GM21723 (cell line): Measurements from ENCODE around the gene PUS7.
A peak's percentile ranks its signal among the peaks of the same experiment; 100 is the strongest.
"Not testable (repeated sequence)": the region's sequence is repeated elsewhere in the genome, so short reads cannot be mapped to it uniquely, and the experiment has no call there.

Source experiments
- ATAC-seq: cut with Tn5 transposase; IDR thresholded peaks from one replicate; pipeline ENCODE4 v1.9.1; 2021; ENCODE audit warnings: mild to moderate bottlenecking, moderate library complexity; ENCODE audit not compliant: unreplicated experiment

Gene PUS7

DNA sequence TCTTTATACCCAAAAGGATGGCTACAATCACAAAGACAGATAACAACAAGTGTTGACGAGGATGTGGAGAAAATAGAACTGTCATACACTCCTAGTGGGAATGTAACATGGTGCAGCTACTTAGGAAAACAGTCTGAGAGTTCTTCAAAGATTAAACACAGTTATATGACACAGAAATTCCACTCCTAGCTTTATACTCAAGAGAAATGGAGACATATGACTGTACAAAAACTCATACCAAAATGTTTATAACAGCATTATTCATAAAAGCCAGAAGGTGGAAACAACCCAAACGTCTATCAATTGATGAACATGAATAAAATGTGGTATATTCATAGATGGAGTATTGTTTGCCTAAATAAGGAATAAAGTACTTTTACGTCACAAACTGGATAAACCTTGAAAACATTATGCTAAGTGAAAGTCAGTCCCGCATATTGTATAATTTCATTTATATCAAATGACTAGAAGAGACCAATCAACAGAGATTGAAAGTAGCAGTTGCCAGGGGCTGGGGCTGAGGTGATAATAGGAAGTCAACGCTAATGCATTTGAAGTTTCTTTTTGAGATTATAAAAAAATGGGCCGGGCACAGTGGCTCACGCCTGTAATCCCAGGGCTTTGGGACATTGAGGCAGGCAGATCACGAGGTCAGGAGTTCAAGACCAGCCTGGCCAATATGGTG, 71.8 kb downstream of the PUS7 start:
- ATAC-seq, result no peak

DNA sequence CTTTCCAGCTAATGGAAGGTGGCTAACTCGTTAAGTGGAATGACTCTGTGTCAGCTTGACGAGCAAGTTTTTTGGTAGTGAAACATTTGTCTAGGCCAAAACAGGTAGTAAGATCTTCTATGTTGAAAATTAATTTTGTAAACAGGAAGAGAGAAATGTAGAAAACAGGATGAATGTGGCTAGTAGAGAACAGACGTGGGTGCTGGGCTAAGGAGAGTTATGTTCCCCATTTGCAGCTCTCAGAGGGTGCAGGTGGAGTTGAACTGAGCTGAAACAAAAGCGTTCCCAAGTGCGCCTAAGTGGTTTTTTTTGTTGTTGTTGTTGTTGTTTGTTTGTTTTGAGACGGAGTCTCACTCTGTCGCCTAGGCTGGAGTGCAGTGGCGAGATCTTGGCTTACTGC, 73.9 kb downstream of the PUS7 start:
- ATAC-seq, result peak; percentile 78

DNA sequence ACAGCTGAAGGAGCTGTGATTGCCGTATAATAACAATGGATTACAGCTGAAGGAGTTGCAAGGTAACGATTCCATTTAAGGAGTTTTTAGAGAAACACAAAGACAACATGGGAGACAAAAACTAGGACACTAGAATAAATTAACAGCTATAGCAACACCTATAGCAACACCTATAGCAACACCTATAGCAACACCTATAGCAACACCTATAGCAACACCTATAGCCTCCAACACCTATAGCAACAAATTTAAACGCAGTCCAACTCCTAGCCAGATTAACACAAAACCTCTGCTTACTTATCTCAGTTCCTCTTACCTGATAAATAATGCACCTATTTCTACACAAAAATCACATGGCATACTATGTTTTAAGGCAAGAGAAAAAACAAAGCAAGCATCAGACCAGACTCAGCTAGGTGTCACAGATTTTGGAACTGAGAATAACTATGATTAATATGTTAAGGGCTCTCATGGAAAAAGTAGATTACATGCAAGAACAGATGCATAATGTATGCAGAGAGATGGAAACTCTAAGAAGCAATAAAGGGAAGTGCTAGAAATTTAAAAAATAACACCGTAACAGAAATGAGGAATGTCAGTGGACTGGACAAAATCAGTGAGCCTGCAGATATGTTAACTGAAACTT, 77.6 kb downstream of the PUS7 start:
- ATAC-seq, result no peak

DNA sequence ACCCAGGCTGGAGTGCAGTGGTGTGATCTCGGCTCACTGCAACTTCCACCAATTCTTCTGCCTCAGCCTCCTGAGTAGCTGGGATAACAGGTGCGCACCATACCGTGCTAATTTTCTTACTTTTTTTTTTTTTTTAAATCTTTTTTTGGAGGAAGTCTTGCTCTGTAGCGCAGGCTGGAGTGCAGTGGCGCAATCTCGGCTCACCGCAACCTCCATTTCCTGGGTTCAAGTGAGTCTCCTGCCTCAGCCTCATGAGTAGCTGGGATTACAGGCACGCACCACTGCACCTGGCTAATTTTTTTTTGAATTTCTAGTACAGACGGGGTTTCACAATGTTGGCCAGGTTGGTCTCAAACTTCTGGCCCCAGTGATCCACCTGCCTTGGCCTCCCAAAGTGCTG, 79.9 kb downstream of the PUS7 start:
- ATAC-seq, result not testable (repeated sequence)

DNA sequence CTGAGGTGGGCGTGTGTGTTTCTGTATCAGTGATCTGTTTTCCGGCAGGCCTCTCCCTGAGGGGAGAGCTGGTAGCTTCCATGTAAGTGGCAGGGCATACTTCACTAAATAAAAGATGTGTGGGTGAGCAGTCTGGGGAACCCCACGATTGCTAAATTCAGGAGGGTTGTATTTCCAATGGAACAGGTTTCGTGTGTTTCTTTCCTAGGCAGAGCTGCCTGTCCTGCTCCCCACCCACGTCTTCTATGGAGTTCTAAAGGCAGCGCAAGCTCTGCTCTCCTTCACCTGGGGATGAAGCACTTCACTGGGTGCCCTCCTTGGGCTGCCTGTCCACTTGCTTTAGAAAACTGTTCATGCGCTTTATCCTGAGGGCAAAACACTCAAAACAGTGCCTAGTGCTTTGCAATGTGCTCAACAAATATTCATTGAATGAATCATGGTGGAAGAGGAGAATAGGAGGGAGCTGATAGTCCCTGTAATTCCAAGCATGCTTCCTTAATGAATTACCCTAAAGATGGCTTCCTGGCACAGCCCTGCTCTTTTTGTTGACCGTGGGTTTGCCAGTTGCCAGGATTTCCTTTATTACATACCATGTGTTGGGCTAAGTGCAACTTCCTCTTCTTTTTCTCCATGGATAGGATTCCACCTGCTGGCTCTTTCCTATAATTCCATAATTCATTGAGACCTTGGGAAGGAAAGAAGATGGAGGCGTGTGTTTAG, 82.7 kb downstream of the PUS7 start:
- ATAC-seq, result no peak

DNA sequence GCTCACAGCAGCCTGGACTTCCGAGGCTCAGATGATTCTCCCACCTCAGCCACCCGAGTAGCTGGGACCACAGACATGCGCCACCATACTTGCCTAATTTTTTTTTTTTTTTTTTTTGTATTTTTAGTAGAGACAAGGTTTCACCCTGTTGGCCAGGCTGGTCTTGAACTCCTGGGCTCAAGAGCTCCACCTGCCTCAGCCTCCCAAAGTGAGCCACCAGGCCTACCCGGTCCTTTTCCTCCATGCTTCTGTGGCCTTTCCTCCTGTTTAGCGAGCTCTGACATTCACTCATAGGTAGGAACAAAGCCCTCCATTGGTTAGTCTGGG, 83.3 kb downstream of the PUS7 start:
- ATAC-seq, result no peak

DNA sequence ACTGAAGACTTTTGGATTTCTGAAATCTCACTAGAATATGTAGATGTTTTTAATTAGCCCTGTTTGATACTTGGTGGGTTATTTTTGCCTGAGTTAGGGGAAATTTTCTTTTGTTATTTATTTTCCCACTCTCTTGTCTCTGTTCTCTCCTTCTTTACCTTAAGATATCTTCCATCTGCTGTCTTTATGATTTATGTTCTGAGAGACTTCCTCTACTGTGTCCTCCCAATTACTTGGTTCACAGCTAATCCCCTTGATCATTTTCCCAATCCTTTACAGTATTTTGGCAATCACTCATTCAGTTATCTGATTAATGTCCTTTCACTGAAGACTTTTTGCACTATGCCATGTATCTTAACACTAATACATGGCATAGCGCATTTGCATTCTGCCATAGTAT, 83.8 kb downstream of the PUS7 start:
- ATAC-seq, result no peak

DNA sequence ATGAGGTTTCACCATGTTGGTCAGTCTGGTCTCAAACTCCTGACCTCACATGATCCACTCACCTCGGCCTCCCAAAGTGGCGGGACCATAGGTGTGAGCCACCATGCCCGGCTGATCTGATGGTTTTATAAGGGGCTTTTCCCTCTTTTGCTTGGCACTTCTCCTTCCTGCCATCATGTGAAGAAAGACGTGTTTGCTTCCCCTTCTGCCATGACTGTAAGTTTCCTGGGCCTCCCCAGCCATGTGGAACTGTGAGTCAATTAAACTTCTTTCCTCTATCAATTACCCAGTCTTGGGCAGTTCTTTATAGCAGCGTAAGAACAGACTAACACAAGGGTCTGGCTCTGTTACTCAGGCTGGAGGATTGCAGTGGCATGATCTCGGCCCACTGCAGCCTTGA, 84.7 kb downstream of the PUS7 start:
- not testable (repeated sequence) for ATAC-seq

DNA sequence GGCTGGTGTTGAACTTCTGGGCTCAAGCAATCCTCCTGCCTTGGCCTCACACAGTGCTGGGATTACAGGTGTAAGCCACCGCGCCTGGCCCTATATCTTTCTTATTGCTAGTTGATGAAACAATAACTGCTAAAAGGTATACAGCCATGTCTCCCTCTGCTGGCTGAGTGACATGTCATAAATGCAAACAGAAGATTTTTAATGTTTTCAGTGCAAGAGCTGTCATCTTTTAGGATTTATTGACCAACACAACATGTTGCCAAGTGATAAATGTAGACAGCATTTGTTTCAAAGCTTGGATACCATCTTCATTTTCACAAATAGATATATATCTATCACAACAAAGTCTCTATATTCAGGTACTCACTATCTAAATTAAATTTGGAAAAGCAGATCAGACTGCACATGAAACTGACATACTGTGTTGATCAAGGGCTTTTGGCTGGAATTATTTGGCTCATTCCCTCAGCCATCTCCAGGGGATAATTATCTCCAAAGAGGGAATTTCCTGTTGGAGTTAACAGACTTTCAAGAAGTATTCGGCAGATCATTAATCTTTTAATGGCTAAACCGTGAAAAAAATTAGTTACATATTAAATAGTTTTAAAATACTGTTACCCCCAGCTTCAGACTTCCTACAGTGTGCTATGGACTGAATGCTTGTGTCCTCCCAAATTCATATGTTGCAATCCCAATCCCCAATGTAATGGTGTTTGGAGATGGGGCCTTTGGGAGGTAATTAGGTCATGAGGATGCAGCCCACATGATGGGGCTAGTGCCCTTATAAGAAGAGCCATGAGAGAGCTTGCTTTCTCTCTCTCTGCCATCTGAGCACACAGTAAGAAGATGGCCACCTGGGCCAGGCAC, 92.1 kb downstream of the PUS7 start:
- no peak for ATAC-seq

DNA sequence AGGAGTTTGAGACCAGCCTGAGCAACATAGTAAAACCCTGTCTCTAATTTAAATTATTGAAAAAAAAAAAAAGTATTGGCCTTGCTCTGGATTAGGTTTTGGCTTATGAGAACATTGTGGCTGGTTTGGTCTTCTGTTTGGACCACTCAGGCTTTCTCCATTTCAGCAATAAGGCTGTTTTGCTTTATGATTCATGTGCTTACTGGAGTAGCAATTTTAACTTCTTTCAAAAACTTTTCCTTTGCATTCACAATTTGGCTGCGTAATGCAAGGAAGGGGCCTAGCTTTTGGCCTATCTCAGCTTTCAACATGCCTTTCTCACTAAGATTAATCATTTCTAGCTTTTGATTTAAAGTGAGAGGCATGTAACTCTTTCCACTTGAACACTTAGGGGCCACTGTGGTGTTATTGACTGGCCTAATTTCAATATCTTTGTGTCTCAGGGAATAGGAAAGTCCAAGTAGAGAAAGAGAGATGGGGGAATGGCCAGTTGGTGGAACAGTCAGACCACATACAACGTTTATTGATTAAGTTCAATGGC, 95.4 kb downstream of the PUS7 start:
- ATAC-seq, result no peak

DNA sequence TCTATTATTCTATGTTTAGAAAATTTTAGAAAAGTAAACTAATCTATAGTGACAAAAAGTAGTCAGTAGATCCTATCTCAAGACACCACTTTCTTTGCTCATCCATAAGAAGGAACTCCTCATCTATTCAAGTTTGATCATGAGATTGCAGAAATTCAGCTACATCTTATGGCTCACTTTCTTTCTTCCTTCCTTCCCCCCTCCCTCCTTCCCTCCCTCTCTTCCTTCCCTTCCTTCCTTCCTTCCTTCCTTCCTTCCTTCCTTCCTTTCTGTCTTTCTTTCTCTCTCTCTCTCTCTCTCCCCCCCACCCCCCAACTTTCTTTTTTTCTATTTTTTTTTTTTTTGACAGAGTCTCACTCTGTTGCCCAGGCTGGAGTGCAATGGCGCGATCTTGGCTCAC, 98.1 kb downstream of the PUS7 start:
- ATAC-seq, result no peak

DNA sequence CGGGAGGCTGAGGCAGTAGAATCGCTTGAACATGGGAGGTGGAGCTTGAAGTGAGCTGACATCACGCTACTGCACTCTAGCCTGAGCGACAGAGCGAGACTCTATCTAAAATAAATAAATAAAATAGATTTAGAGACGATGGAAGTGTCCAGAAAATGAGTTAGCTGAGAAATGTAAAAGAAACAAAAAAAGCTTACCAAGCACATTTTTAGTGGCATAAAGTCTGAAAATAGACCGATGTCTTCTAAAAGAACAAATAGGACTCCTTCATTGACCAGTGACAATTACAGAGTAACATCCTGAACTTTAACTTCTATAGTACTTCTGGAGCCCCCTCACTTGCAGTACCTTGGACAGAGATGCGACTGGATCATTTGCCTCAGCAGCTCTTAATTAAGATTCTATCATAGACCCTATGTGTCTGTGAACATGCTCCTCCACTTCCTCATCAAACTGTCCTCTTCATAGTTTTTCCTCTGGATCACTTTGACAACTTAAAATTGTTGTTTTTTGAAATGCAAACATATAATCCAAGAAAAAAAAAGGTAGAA, 108.1 kb downstream of the PUS7 start:
- ATAC-seq, result no peak

DNA sequence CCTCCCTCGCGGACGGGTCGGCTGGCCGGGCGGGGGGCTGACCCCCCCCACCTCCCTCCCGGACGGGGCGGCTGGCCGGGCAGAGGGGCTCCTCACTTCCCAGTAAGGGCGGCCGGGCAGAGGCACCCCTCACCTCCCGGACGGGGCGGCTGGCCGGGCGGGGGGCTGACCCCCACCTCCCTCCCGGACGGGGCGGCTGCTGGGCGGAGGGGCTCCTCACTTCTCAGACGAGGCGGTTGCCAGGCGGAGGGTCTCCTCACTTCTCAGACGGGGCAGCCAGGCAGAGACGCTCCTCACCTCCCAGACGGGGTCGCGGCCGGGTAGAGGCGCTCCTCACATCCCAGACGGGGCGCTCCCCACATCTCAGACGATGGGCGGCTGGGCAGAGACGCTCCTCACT, 111.3 kb downstream of the PUS7 start:
- not testable (repeated sequence) for ATAC-seq

DNA sequence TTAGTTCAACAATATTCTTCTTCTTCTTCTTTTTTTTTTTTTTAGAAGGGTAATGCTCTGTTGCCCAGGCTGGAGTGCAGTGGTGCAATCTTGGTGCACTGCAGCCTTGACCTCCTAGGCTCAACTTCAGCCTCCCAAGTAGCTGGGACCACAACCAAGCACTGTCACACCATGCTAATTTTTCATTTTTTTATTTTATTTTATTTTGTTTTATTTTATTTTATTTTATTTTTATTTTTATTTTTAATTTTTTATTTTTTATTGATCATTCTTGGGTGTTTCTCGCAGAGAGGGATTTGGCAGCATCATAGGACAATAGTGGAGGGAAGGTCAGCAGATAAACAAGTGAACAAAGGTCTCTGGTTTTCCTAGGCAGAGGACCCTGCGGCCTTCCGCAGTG, 112.3 kb downstream of the PUS7 start:
- ATAC-seq, result not testable (repeated sequence)

DNA sequence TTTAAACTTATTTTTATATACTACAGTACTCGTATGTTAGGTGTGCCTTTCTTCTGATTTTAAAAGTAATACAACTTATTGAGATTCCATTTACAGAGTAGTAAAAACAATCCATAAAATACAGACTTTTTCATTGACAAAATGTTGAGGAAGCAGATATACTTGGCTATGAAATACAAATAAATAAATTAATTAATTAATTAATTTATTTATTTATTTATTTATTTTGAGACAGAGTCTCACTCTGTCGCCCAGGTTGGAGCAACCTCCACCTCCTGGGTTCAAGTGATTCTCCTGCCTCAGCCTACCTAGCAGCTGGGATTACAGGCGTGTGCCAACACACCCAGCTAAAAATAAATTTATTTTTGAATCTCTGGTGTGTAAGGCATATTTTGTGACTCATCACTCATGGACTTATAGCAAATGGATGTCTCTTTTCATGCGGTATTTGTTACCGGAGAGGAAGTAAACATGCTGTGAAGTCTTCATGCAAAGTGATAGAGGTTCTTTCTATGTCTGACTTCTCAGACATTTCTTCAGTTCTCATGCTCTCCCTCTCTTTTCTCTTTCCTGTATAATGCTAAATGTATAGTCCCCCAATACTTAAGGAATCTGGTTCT, 113.2 kb downstream of the PUS7 start:
- ATAC-seq, result no peak
